ENCODE results near the gene PIH1D1.
"Not testable (repeated sequence)": the region's sequence is repeated elsewhere in the genome, so short reads cannot be mapped to it uniquely, and the experiment has no call there.

PIH1D1 gene

GRCh38 chr19:49453013-49453756, 1.6 kb upstream of the PIH1D1 start, which contains the start of gene ALDH16A1:
TSS of gene ALDH16A1 (plus strand) at chr19:49453225. CDS start at chr19:49453332, 107 bp downstream.
- DNase-seq, result peak; percentile 97

GRCh38 chr19:49450405-49450804, 1.2 kb downstream of the PIH1D1 start:
- DNase-seq, result no peak

GRCh38 chr19:49448432-49448786, 3.2 kb downstream of the PIH1D1 start:
- no peak for DNase-seq

- DNase-seq, result no peak
Measured at GRCh38 chr19:49447485-49448431, 3.9 kb downstream of the PIH1D1 start.

GRCh38 chr19:49445997-49446396, 5.6 kb downstream of the PIH1D1 start:
- no peak for DNase-seq

- DNase-seq, result not testable (repeated sequence)
Measured at GRCh38 chr19:49444100-49444700, 7.4 kb downstream of the PIH1D1 start.

- DNase-seq, result peak; percentile 87
Measured at GRCh38 chr19:49443366-49444099, 8.1 kb downstream of the PIH1D1 start.

- DNase-seq, result no peak
Measured at GRCh38 chr19:49442771-49443365, 8.7 kb downstream of the PIH1D1 start.

GRCh38 chr19:49442354-49442753, 9.3 kb downstream of the PIH1D1 start:
- DNase-seq, result no peak

- no peak for DNase-seq
Measured at GRCh38 chr19:49441960-49442350, 9.7 kb downstream of the PIH1D1 start.

GRCh38 chr19:49441210-49441959, 10.2 kb downstream of the PIH1D1 start, which contains the start of gene SLC17A7:
TSS of gene SLC17A7 (minus strand) at chr19:49441527. CDS start at chr19:49441379, 148 bp downstream.
- DNase-seq, result no peak

GRCh38 chr19:49440439-49441209, 11.0 kb downstream of the PIH1D1 start:
- DNase-seq, result no peak

- no peak for DNase-seq
Measured at GRCh38 chr19:49439836-49440235, 11.8 kb downstream of the PIH1D1 start.

- no peak for DNase-seq
Measured at GRCh38 chr19:49438261-49438660, 13.4 kb downstream of the PIH1D1 start.

GRCh38 chr19:49437231-49437630, 14.4 kb downstream of the PIH1D1 start:
- no peak for DNase-seq

GRCh38 chr19:49436381-49437017, 15.1 kb downstream of the PIH1D1 start:
- DNase-seq, result no peak

GRCh38 chr19:49435670-49436069, 15.9 kb downstream of the PIH1D1 start:
- no peak for DNase-seq

- DNase-seq, result no peak
Measured at GRCh38 chr19:49434907-49435583, 16.6 kb downstream of the PIH1D1 start.

GRCh38 chr19:49433240-49433901, 18.2 kb downstream of the PIH1D1 start:
- DNase-seq, result no peak

Data from activated CD4-positive, alpha-beta T cell treated with anti-CD3 and anti-CD28 coated beads for 1 hour (primary cell).